Activated naive CD4-positive, alpha-beta T cell treated with Interleukin-2 at 50 U/mL for 16 hours (primary cell): ENCODE results near the gene ANKS1A.
"Not testable (repeated sequence)": the region's sequence is repeated elsewhere in the genome, so short reads cannot be mapped to it uniquely, and the experiment has no call there.

Source experiments
- DNase-seq: peaks from one replicate; pipeline ENCODE4 v3.0.0-alpha.2; 2020

ANKS1A gene, protein sequence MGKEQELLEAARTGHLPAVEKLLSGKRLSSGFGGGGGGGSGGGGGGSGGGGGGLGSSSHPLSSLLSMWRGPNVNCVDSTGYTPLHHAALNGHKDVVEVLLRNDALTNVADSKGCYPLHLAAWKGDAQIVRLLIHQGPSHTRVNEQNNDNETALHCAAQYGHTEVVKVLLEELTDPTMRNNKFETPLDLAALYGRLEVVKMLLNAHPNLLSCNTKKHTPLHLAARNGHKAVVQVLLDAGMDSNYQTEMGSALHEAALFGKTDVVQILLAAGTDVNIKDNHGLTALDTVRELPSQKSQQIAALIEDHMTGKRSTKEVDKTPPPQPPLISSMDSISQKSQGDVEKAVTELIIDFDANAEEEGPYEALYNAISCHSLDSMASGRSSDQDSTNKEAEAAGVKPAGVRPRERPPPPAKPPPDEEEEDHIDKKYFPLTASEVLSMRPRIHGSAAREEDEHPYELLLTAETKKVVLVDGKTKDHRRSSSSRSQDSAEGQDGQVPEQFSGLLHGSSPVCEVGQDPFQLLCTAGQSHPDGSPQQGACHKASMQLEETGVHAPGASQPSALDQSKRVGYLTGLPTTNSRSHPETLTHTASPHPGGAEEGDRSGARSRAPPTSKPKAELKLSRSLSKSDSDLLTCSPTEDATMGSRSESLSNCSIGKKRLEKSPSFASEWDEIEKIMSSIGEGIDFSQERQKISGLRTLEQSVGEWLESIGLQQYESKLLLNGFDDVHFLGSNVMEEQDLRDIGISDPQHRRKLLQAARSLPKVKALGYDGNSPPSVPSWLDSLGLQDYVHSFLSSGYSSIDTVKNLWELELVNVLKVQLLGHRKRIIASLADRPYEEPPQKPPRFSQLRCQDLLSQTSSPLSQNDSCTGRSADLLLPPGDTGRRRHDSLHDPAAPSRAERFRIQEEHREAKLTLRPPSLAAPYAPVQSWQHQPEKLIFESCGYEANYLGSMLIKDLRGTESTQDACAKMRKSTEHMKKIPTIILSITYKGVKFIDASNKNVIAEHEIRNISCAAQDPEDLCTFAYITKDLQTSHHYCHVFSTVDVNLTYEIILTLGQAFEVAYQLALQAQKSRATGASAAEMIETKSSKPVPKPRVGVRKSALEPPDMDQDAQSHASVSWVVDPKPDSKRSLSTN

DNA sequence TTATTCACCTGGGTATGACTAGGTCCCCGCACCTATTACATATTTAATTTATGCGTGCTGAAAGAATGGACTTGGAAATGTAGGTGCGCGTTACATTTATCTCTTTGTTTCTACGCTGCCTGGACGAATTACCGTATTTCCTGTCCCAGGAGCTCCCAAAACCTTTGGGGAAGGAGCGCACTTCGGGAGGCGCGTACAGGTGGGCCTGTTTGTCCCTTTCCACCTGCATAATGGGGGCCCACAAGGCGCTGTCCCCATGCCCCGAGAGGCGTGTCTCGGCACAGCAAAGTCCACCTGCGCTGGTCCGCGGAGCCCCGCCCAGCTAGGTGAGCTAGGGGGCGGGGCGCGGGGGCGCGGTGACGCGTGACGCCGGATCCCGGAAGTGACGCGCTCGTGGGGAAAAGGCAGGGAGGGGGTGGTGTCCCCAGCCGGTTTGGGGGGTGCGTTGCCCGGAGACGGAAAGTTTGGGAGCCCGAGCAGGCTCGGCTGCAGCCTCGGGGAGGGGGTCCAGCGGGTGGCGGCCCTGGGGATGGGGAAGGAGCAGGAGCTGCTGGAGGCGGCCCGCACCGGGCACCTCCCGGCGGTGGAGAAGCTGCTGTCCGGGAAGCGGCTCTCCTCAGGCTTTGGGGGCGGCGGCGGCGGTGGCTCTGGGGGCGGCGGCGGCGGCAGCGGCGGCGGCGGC lies at the start of gene ANKS1A:
Gene ANKS1A (plus strand): TSS at position 382 of the 682 bp plus-strand sequence. CDS start 148 bp downstream, at position 530.
- peak; percentile 91 for DNase-seq

GRCh38 chr6:34839666-34840352 lies 49.2 kb upstream of the ANKS1A start:
- no peak for DNase-seq

DNA sequence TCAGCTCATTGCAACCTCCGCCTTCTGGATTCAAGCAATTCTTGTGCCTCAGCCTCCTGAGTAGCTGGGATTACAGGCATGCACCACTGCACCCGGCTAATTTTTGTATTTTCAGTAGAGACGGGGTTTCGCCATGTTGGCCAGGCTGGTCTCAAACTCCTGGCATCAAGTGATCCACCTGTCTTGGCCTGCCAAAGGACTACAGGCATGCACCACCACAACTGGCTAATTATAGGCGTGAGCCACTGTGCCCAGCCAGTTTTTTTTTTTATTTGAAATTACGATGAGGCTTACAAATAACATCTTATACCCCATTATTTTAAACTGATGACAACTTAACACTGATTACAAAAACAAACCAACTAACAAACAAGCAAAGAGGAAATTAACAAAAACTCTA lies 40.0 kb upstream of the ANKS1A start:
- not testable (repeated sequence) for DNase-seq

DNA sequence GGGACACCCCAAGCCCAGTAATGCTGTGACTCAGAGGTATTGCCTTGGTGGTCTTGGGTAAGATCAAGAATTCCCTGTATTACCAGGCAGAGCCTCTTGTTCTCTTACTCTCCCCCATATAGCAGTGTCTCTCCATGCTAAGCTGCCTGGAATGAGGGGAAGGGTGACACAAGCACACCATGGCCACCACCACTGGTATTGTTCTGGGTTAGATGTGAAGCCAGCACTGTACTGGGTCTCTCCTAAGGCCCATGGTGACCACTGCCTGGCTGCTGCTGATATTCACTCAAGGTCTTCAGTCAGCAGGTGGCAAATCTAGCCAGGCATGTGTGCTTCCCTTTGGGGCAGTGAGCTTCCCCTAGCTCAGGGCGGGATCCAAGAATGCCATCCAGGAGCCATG lies 37.7 kb upstream of the ANKS1A start:
- no peak for DNase-seq

DNA sequence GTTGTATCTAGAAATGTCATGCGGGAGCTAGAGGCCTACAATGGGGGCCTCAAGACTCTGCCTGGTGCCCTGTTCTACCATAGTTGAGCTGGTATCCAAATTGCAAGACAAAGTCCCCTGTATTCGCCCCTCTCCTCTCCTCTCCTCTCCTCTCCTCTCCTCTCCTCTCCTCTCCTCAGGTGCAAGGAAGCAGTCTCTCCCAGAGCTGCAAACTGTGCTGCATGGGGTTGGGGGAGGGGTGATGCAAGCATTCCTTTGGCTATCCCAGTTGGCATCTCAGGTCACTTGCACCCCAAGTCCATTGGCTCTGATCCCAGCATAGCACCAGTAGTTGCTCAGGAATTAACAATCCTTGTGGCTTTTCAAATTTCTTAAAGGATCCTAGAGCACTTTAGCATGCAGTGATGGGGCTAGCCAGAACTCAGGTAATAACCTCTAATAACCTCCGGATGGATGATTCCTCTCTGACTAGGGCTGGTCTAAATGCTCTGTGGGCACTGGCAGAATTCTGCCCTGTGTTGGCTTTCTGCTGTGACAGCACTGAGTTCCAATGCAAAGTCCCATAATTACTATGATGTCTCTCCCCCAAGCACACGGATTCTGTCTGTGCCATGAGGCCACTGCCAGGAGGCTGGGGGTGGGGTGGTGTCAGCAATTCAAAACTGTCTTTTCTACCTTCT lies 36.5 kb upstream of the ANKS1A start:
- no peak for DNase-seq

- no peak for DNase-seq
Observed at GRCh38 chr6:34855463-34855862, 33.6 kb upstream of the ANKS1A start.

DNA sequence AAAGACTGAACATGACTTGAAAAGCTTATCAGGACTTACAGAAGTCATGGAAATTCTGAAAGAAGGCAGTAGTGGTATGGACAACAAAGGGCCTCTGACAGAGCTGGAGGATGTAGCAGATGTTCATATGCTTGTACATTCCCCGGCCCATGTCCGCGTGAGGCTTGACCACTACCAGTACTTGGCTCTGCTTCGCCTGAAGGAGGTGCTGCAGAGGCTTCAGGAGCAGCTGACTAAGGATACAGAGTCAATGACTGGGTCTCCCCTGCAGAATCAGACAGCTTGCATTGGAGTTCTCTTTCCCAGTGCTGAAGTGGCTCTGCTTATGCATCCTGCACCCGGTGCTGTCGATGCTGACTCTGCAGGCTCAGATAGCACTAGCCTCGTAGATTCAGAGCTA lies 30.4 kb upstream of the ANKS1A start:
- DNase-seq = no peak

GRCh38 chr6:34859951-34860350 lies 29.1 kb upstream of the ANKS1A start:
- no peak for DNase-seq

GRCh38 chr6:34860776-34861175 lies 28.3 kb upstream of the ANKS1A start:
- no peak for DNase-seq

DNA sequence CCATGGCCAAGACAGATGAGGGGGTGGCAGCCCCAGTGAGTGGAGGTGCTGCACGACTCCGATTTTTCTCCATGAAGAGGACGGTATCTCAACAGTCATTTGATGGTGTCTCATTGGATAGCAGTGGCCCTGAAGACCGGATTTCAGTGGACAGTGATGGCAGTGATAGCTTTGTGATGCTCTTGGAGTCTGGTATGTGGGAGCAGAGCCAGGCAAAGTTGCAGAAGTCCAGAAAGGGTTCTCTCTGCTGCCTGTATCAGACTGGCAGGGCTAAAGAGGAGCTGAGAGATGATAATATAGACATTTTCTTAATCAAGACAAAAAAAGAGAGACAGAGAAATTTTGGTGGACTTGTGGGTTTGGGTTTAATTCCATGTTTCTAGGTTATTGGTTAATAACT lies 25.0 kb upstream of the ANKS1A start:
- DNase-seq = no peak

DNA sequence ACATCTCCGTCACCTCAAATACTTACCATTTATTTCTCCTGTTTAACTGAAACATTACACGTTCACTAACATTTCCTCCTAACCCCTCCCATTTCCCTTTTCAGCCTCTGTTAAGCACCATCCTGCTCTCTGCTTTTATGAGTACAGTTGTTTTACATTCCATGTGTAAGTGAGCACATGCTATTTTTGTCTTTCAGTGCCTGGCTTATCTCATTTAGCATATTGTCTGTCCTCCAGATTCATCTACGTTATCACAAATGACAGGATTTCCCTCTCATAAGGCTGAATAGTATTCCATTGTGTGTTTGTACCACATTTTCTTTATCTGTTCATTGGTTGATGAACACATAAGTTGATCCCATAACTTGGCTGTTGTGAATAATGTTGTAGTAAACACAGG lies 23.9 kb upstream of the ANKS1A start:
- no peak for DNase-seq

GRCh38 chr6:34866509-34866908 lies 22.5 kb upstream of the ANKS1A start:
- no peak for DNase-seq

GRCh38 chr6:34867484-34867883 lies 21.6 kb upstream of the ANKS1A start:
- no peak for DNase-seq

DNA sequence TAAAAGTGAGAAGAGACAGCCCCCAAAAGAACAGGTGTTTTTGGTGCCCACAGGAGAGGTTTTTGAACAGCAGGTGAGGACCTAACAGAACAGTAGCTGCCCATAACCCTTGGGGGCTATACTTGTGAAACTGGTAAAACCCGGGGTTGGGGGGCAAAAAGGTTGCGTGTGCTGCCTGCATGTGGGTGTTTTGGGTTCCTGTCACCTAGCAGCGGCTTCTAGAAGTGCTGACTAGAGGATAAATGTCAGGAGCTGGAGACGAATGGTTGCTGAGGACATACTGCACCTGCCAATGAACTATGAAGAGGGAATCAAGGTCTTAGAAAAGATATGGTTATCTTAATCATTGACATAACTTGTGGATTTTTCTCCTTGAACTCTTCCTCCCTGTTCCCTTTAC lies 17.2 kb upstream of the ANKS1A start:
- DNase-seq = no peak

DNA sequence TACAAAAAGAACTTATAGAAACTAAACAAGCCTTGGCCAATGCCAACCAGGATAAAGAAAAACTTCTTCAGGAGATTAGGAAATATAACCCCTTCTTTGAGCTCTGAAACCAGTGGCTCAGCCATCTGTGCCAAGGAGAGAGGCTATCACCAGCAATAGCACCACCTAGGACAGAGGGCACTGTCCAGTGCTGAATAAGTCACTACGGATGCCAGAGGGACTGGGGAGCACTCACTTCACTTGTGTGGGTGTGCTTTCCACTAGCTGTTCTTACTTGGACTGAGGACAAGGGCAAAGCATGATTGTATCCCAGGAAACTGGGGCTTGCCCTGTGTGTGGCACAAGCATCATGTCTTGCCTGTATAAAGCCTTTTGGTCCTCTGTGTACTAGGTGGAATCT lies 16.7 kb upstream of the ANKS1A start:
- no peak for DNase-seq

DNA sequence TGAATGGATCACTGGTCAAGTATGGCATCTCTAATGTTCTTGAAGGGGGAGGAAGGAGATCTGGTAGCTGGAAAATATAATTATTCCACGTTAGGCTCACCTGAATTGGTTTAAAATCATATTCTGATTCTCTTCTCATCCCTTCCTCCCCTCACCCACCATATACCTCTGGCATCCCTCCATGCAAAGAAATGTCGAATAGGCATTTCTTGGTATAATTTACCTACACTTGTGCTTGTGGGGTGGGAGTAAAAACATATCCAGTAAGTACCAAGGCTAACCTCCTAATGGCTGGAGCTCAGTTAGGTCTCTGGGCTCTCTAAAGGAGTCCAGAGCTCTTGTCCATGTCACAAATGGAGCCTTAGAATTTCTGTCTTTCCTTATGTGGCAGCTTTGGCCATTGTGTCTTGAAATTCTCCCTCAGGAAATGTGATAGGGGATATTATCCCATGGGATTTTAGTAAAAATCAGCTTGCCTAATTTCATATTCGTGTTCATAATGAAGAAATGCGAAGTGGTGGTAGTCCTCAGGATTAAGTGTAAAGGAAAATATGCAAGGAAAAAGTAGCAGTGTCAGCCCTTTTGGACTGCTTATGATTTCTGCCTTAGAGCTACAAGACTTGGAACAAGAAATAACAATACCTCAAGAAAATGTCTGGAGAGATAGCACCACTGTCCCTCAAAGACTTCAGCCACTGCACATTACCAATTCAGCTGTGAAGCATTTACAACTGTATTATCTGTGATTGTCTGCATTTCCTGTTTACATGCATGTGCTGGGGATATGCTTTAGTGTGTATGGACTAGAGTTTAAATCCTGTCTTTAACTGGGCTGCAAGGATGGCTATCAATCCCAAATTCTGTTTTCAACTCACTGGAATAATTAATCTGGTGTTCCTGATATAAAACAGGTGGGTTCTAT lies 13.5 kb upstream of the ANKS1A start:
- no peak for DNase-seq

- no peak for DNase-seq
Observed at GRCh38 chr6:34876472-34876871, 12.6 kb upstream of the ANKS1A start.

DNA sequence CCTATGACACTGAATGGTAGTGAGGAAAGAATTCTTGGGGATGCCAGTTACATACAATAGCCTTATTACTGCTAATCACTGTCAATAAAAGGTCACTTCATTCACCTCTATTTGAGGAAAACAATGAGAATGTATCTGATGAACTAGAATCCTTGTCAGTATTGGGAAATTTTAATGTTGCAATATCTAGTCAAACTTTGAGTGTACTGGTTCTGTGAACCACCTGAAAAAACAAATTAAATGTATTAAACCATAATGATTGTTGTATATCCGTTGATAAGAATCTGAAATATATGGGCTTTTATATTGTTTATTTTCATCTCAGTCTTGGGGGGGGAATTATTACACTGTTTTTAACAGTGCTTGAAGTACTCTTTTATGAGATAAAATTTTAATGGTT lies 11.8 kb upstream of the ANKS1A start:
- DNase-seq = no peak

- DNase-seq = no peak
Observed at GRCh38 chr6:34877869-34878485, 11.1 kb upstream of the ANKS1A start.

DNA sequence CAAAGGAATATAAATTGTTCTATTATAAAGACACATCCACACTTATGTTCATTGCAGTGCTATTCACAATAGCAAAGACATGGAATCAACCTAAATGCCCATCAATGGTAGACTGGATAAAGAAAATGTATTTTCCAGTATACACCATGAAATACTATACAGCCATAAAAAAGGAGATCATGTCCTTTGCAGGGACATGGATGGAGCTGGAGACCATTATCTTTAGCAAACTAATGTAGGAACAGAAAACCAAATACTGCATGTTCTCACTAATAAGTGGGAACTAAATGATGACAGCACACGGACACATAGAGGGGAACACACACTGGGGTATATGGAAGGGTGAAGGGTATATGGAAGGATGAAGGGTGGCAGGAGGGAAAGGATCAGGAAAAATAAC lies 5.0 kb upstream of the ANKS1A start:
- DNase-seq = not testable (repeated sequence)
